Smooth muscle cell (in vitro differentiated cells): ENCODE results near the gene TAPT1. TPM values are rescaled to one million over a fixed set of nuclear protein-coding genes. Genes with fewer than 3 reads are reported as not detected.

Experiments used
- DNase-seq: peaks from one replicate; lab custom pipeline; 2025; ENCODE audit not compliant: unreplicated experiment; lab: John Stamatoyannopoulos, UW
- H2AFZ ChIP-seq: fragments of 200-600 bp; sonication (generic); 2 replicates; pipeline ENCODE4 v1.6.0; 2016; ENCODE audit warnings: antibody characterized with exemption, low read depth, mild to moderate bottlenecking
- H3F3A ChIP-seq: fragments of 200-600 bp; sonication (generic); 2 replicates; pipeline ENCODE4 v1.6.0; 2017; ENCODE audit warnings: antibody characterized with exemption, low read depth
- H3K27ac ChIP-seq: fragments of 200-600 bp; sonication (generic); 2 replicates; pipeline ENCODE4 v1.5.1; 2016; ENCODE audit warnings: low read depth, mild to moderate bottlenecking
- H3K27me3 ChIP-seq: fragments of 200-600 bp; sonication (generic); 2 replicates; pipeline ENCODE4 v1.6.1; 2016; ENCODE audit warnings: low read depth, mild to moderate bottlenecking
- H3K36me3 ChIP-seq: fragments of 200-600 bp; sonication (generic); 2 replicates; pipeline ENCODE4 v1.5.1; 2016; ENCODE audit warnings: low read depth
- H3K4me1 ChIP-seq: fragments of 200-600 bp; sonication (generic); 2 replicates; pipeline ENCODE4 v1.5.1; 2016; ENCODE audit warnings: low read depth
- H3K4me2 ChIP-seq: fragments of 200-600 bp; sonication (generic); 2 replicates; pipeline ENCODE4 v1.6.0; 2016; ENCODE audit warnings: mild to moderate bottlenecking
- H3K4me3 ChIP-seq: fragments of 200-600 bp; sonication (generic); 2 replicates; pipeline ENCODE4 v1.5.1; 2016; ENCODE audit warnings: mild to moderate bottlenecking
- H3K79me2 ChIP-seq: fragments of 200-600 bp; sonication (generic); 2 replicates; pipeline ENCODE4 v1.6.0; 2016; ENCODE audit warnings: low read depth, mild to moderate bottlenecking
- H3K9ac ChIP-seq: fragments of 200-600 bp; sonication (generic); 2 replicates; pipeline ENCODE4 v1.6.0; 2016; ENCODE audit warnings: low read depth
- H3K9me3 ChIP-seq: fragments of 200-600 bp; sonication (generic); replicated peaks from 2 replicates; pipeline ENCODE4 v1.5.1; 2016; ENCODE audit warnings: low read depth
- H4K20me1 ChIP-seq: fragments of 200-600 bp; sonication (generic); 2 replicates; pipeline ENCODE4 v1.6.0; 2016; ENCODE audit warnings: low read depth
- WGBS: methylation state at CpG from one replicate; pipeline ENCODE4 v1.1.7; 2016; ENCODE audit warnings: low lambda C conversion rate; 5-methylcytosine and 5-hydroxymethylcytosine counted together
- polyA plus RNA-seq: library from polyadenylated mRNA; unstranded; fragments of >200 nt; fragmentation: Nextera tagmentation; extraction: Ambion mirVana; gene quantifications from 2 replicates; pipeline ENCODE4 v1.2.1, GENCODE V29; 2016
- total RNA-seq: library from RNA; depleted of rRNA; stranded (reverse); fragments of >200 nt; gene quantifications from 2 replicates; pipeline ENCODE4 v1.2.3, GENCODE V29; 2014
- TF ChIP-seq, protein P1 (sequence below): fragments of 200-600 bp; sonication (generic); IDR thresholded peaks from 2 replicates; pipeline ENCODE4 v1.5.1; 2017; ENCODE audit warnings: borderline replicate concordance, mild to moderate bottlenecking, antibody characterized with exemption; ENCODE audit not compliant: insufficient read depth, poor library complexity, severe bottlenecking

TAPT1 gene
- total and polyA plus RNA-seq, 2 experiments from 2014 or later: 7.9 to 12.9 TPM

DNA sequence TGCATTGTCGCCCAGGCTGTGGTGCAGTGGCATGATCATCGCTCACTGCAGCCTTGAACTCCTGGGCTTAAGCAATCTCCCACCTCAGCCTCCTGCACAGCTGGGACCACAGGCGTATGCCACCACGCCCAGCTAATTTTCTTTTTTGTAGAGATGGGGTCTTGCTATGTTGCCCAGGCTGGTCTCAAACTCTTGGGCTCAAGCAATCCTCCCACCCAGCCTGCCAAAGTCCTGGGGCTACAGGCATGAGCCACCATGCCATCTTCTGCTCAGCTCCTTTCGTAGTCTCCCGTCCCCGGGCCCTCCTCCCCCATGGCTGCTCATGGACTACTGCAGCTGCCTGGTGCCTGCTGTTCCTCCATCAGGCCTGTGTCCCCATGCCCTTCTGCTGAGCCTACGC is 58.1 kb downstream of the TAPT1 start:
- no peaks in the 10 kb centered on the region for H3K9me3 ChIP-seq
- H3K27me3 ChIP-seq: no peaks in the 10 kb centered on the region
- TF ChIP-seq, protein P1, sequence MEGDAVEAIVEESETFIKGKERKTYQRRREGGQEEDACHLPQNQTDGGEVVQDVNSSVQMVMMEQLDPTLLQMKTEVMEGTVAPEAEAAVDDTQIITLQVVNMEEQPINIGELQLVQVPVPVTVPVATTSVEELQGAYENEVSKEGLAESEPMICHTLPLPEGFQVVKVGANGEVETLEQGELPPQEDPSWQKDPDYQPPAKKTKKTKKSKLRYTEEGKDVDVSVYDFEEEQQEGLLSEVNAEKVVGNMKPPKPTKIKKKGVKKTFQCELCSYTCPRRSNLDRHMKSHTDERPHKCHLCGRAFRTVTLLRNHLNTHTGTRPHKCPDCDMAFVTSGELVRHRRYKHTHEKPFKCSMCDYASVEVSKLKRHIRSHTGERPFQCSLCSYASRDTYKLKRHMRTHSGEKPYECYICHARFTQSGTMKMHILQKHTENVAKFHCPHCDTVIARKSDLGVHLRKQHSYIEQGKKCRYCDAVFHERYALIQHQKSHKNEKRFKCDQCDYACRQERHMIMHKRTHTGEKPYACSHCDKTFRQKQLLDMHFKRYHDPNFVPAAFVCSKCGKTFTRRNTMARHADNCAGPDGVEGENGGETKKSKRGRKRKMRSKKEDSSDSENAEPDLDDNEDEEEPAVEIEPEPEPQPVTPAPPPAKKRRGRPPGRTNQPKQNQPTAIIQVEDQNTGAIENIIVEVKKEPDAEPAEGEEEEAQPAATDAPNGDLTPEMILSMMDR: no peak
- H3K9ac ChIP-seq: no peak overlapping the region
- 90% methylated on average over 8 of the region's 8 CpGs for WGBS
- no peaks in the 10 kb centered on the region for H4K20me1 ChIP-seq
- H3K4me2 ChIP-seq: no peak overlapping the region
- no peaks in the 10 kb centered on the region for H3K4me1 ChIP-seq
- H3F3A ChIP-seq: no peaks in the 10 kb centered on the region
- H3K4me3 ChIP-seq: no peak overlapping the region
- H3K36me3 ChIP-seq: peaks cover 7% of the 10 kb centered on the region
- DNase-seq: no peak
- H3K79me2 ChIP-seq: no peaks in the 10 kb centered on the region
- H2AFZ ChIP-seq: no peak overlapping the region
- H3K27ac ChIP-seq: no peak overlapping the region

DNA sequence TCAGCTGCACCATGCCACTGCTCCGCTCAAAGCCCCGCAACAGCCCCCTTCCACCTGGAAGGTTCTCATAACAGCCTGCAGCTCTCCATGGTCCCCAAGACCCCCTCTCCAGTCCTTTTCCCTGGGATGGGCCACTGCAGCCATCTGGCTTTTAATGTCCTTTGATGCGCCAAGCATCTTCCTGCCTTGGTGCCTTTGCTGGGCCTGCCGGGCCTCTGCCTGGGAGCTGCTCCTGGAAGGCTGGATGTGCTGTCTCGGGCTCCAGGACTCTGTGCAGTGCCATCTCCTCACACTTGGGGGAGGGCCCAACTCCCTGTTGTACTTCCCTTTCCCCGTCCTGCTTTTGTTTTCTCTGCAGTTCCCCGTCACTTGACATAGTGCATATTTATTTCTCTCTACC is 60.3 kb downstream of the TAPT1 start:
- 100% methylated on average over 7 of the region's 7 CpGs for WGBS
- H3K27ac ChIP-seq: no peak overlapping the region

DNA sequence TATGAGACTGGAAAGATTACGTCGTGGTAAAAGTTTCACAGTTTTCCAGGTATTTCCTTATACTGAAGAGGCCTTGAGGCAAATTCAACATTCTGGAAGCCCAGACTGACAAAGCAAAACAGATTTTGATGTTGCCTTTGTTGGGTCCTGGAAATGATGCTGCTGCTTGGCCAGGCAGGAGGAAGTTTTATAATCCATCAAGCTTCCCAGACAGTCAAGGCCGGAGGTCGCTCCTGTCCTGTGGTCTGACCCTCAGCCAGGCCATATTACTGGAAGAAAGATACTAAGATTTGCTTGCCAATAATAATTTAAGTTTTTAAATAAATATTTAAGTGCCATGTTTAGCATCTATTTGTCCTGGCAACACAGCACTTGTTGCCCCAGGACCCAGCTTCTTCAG is 63.4 kb downstream of the TAPT1 start:
- no peak overlapping the region for H3K4me2 ChIP-seq
- peaks cover 18% of the 10 kb centered on the region for H3K4me1 ChIP-seq
- no peaks in the 10 kb centered on the region for H3F3A ChIP-seq
- no peak overlapping the region for H3K9ac ChIP-seq
- no peak overlapping the region for H3K27ac ChIP-seq
- DNase-seq: no peak
- no peaks in the 10 kb centered on the region for H4K20me1 ChIP-seq
- H3K4me3 ChIP-seq: no peak overlapping the region
- 98% methylated on average over 4 of the region's 4 CpGs for WGBS
- H3K36me3 ChIP-seq: no peaks in the 10 kb centered on the region
- no peaks in the 10 kb centered on the region for H3K27me3 ChIP-seq
- no peak overlapping the region for H2AFZ ChIP-seq
- H3K9me3 ChIP-seq: no peaks in the 10 kb centered on the region
- no peaks in the 10 kb centered on the region for H3K79me2 ChIP-seq
- TF ChIP-seq, protein P1: no peak

More for the DNA sequence above, 60.3 kb downstream of the TAPT1 start:
- Histone ChIP-seq H4K20me1 (no peaks in the 10 kb centered on the region), H3K9me3 (no peaks in the 10 kb centered on the region), H3K4me3 (no peak overlapping the region), H3K36me3 (peaks cover 3% of the 10 kb centered on the region), H3K79me2 (no peaks in the 10 kb centered on the region), H3K4me2 (no peak overlapping the region), H2AFZ (no peak overlapping the region), H3K9ac (no peak overlapping the region), H3F3A (no peaks in the 10 kb centered on the region), H3K4me1 (no peaks in the 10 kb centered on the region), H3K27me3 (no peaks in the 10 kb centered on the region)
- DNase-seq: no peak
- TF ChIP-seq, protein P1: no peak

DNA sequence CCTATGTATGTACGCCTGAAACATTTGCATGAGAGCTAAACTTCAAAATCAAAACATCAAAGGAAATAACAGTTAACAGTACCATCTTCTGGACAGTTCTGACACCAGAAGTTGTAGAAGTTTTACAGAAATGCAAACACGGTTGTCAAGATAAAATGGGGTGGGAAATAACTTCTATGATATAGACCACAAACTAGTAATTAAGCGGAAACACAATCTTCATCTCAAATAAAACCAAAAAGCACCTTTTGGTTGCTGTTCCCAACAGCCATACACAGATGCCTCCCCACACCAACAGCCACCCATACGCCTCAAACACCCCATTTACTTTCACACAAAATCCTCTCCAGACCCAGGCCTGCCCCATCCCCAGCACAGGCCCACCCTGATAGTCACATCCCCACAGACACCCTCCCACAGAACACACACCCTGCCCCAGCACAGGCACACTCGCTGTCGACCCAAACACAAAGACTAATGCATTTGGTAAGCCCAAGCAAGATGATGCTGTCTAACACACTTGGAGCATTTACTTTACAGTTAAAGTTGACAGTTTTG is 64.3 kb downstream of the TAPT1 start:
- no peak overlapping the region for H3K4me2 ChIP-seq
- no peak overlapping the region for H3K9ac ChIP-seq

More for the DNA sequence above, 64.3 kb downstream of the TAPT1 start:
- TF ChIP-seq, protein P1: no peak
- no peak for DNase-seq
- WGBS: 70% methylated on average over 6 of the region's 6 CpGs
- H3K4me1 ChIP-seq: peaks cover 25% of the 10 kb centered on the region
- no peaks in the 10 kb centered on the region for H3F3A ChIP-seq
- no peaks in the 10 kb centered on the region for H3K79me2 ChIP-seq
- no peaks in the 10 kb centered on the region for H3K9me3 ChIP-seq
- no peak overlapping the region for H3K4me3 ChIP-seq
- H4K20me1 ChIP-seq: no peaks in the 10 kb centered on the region
- no peaks in the 10 kb centered on the region for H3K36me3 ChIP-seq
- no peaks in the 10 kb centered on the region for H3K27me3 ChIP-seq
- no peak overlapping the region for H2AFZ ChIP-seq
- H3K27ac ChIP-seq: no peak overlapping the region
